OCI-LY7 (cell line): ENCODE data around the gene ZMIZ1.

Source experiments
- EZH2phosphoT487 ChIP-seq: fragments of 200-600 bp; sonication (generic); IDR thresholded peaks from 2 replicates; pipeline ENCODE4 v1.6.1; 2018; ENCODE audit warnings: low read depth, borderline replicate concordance, mild to moderate bottlenecking, mixed run types, antibody characterized with exemption, low read length, moderate library complexity, mixed read lengths
- TF ChIP-seq, protein P1 (sequence below): fragments of 200-600 bp; sonication (generic); conservative IDR thresholded peaks from 2 replicates; pipeline ENCODE4 v1.5.1; 2014; ENCODE audit warnings: mild to moderate bottlenecking, antibody characterized with exemption, low read length, moderate library complexity, mixed read lengths

- TF ChIP-seq, protein P1, sequence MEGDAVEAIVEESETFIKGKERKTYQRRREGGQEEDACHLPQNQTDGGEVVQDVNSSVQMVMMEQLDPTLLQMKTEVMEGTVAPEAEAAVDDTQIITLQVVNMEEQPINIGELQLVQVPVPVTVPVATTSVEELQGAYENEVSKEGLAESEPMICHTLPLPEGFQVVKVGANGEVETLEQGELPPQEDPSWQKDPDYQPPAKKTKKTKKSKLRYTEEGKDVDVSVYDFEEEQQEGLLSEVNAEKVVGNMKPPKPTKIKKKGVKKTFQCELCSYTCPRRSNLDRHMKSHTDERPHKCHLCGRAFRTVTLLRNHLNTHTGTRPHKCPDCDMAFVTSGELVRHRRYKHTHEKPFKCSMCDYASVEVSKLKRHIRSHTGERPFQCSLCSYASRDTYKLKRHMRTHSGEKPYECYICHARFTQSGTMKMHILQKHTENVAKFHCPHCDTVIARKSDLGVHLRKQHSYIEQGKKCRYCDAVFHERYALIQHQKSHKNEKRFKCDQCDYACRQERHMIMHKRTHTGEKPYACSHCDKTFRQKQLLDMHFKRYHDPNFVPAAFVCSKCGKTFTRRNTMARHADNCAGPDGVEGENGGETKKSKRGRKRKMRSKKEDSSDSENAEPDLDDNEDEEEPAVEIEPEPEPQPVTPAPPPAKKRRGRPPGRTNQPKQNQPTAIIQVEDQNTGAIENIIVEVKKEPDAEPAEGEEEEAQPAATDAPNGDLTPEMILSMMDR = no peak
- TF ChIP-seq EZH2phosphoT487 = no peak
Observed at GRCh38 chr10:79130846-79131245, 62.1 kb downstream of the ZMIZ1 start.
